Hematopoietic multipotent progenitor cell treated with erythropoietin and hydrocortisone succinate and interleukin-3 and kit ligand, for 4 days (in vitro differentiated cells): Measurements from ENCODE around the gene KRTAP3-2.

Experiments used
- DNase-seq: peaks from one replicate; pipeline ENCODE4 v3.0.0-alpha.2; 2015

KRTAP3-2 gene

GRCh38 chr17:40961591-40961990, 38.1 kb downstream of the KRTAP3-2 start:
- DNase-seq: no peak

GRCh38 chr17:40960144-40960543, 39.6 kb downstream of the KRTAP3-2 start:
- DNase-seq: no peak

- no peak for DNase-seq
These were observed 41.4 kb downstream of the KRTAP3-2 start for GRCh38 chr17:40958086-40958953.

- no peak for DNase-seq
These were observed 43.1 kb downstream of the KRTAP3-2 start for GRCh38 chr17:40956401-40957254.

- DNase-seq: no peak
These were observed 45.8 kb downstream of the KRTAP3-2 start for GRCh38 chr17:40953881-40954280.

GRCh38 chr17:40952661-40953060, 47.0 kb downstream of the KRTAP3-2 start:
- DNase-seq: no peak

GRCh38 chr17:40952154-40952553, 47.6 kb downstream of the KRTAP3-2 start:
- no peak for DNase-seq

- no peak for DNase-seq
These were observed 48.6 kb downstream of the KRTAP3-2 start for GRCh38 chr17:40951011-40951622.

- no peak for DNase-seq
These were observed 49.5 kb downstream of the KRTAP3-2 start for GRCh38 chr17:40950176-40950575.

- no peak for DNase-seq
These were observed 50.3 kb downstream of the KRTAP3-2 start for GRCh38 chr17:40949418-40949817.
